Activated CD8-positive, alpha-beta memory T cell treated with anti-CD3 and anti-CD28 coated beads for 36 hours (primary cell): Measurements from ENCODE around the gene MOB1A. TPM values are rescaled to one million over a fixed set of nuclear protein-coding genes. Genes with fewer than 3 reads are reported as not detected.

Source experiments
- CTCF ChIA-PET: fragments of 350-600 bp; sonication (Branson Sonifier 250); formaldehyde crosslinking; loops from one replicate; lab custom pipeline; 2021; ENCODE audit warnings: antibody characterized with exemption; lab: Charles Lee
- POLR2A ChIA-PET: fragments of 350-600 bp; sonication (Branson Sonifier 250); formaldehyde crosslinking; loops from one replicate; lab custom pipeline; 2021; ENCODE audit warnings: antibody characterized with exemption; lab: Charles Lee
- total RNA-seq, 2 experiments: library from RNA; stranded (reverse); gene quantifications; one replicate each; pipeline ENCODE4 v1.2.3, GENCODE V29; 2021

MOB1A gene
- 100 to 1,000 TPM; 157 to 164 TPM for total RNA-seq

- CTCF ChIA-PET = interaction anchor here (0.5 to 2.8 kb wide), 15 partner anchors 9 to 441 kb away, joined by 3 to 23 read pairs (median 4); partner anchors contain the start of genes MTHFD2, STAMBP and TPRKB
- POLR2A ChIA-PET = interaction anchor here (0.6 to 2.2 kb wide), 16 partner anchors 10 to 350 kb away, joined by 3 to 51 read pairs (median 4); partner anchors contain the start of genes BOLA3, DGUOK and MTHFD2
These were observed at the start of gene MOB1A for GRCh38 chr2:74178211-74179062. TSS of gene MOB1A (minus strand) at chr2:74178879. CDS start at chr2:74178674, 205 bp downstream.

DNA sequence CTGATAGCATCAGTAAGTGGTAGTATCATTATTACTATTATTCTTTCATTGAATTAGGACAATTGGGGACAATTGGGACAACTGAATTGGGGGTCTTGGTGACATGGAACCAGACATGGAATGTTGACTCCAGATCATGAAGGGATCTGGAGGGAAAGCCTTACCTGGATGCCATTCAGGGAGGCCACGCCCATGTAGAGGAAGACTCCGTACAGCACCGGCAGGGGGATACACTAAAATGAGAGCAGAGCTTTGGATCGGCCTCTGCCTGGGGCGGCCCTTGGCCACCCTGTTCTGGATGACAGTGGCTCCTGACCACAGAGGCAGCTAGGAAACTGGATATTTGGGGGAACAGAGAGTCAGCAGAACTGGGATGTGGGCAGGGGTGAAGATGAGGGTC lies 49.0 kb upstream of the MOB1A start:
- POLR2A ChIA-PET = interaction anchor here (1.2 kb wide), 1 partner anchor 21 kb away, joined by 3 read pairs; no protein-coding TSS in a partner anchor

GRCh38 chr2:74226648-74227213 lies 48.1 kb upstream of the MOB1A start:
- ChIA-PET POLR2A (interaction anchor here (1.2 kb wide), 1 partner anchor 20 kb away, joined by 3 read pairs; no protein-coding TSS in a partner anchor), CTCF (no interaction called here)

More for the DNA sequence above, 49.0 kb upstream of the MOB1A start:
- CTCF ChIA-PET = no interaction called here

DNA sequence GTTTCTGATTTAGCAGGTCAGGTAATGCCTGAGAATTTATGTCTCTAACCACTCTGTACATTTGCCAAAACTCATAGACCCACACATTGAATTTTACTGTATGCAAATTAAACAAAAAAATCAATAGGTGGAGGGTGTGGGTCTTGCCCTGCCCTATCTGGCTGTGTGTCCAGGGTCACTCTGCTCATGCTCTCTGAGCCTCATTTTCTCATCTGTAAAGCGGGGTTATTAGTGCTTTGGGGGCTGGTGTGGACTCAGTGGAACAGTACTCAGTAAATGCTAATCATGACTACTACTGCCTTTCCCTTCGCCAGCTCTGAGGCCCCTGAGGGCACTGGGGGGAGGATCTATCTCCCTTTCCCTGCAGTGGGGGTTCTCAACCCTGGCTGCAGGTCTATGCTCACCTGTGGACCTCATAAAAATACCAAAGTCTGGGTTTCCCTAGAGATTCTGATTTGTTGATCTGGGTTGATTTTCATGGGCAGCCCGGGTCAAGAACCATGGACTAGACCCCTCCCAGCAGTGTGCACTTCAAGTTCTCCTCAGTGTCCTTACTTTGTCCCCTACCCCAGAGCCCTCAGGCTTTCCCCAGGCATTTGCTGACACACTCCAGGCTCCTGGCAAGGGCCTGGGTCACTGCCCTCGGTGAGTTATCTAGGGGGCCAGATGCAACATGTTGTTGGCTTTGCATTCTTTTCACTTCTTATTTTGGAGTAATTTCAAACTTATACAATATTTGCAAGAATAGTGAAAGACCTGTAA lies 47.2 kb upstream of the MOB1A start:
- POLR2A ChIA-PET = no interaction called here
- CTCF ChIA-PET = no interaction called here

GRCh38 chr2:74223941-74224770 lies 45.5 kb upstream of the MOB1A start:
- POLR2A ChIA-PET = no interaction called here
- CTCF ChIA-PET = no interaction called here

DNA sequence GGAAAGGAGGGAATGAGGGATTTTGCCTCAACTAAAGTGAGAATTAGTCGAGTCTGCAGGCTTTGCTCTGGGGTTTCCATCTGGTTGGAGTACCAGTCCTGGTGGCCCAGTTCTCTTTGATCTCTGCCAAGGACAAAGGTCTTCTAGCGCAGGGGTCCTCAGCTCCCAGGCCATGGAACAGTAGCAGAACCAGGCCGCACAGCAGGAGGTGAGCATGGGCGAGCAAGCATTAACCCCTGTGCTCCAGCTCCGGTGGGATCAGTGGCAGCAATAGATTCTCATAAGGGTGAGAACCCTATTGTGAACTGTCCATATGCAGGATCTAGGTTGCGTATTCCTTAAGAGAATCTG lies 43.6 kb upstream of the MOB1A start:
- POLR2A ChIA-PET = no interaction called here
- CTCF ChIA-PET = no interaction called here

- CTCF ChIA-PET = no interaction called here
- POLR2A ChIA-PET = interaction anchor here (0.5 kb wide), 1 partner anchor 14 kb away, joined by 4 read pairs; no protein-coding TSS in a partner anchor
These were observed 43.1 kb upstream of the MOB1A start for GRCh38 chr2:74221604-74222299.

DNA sequence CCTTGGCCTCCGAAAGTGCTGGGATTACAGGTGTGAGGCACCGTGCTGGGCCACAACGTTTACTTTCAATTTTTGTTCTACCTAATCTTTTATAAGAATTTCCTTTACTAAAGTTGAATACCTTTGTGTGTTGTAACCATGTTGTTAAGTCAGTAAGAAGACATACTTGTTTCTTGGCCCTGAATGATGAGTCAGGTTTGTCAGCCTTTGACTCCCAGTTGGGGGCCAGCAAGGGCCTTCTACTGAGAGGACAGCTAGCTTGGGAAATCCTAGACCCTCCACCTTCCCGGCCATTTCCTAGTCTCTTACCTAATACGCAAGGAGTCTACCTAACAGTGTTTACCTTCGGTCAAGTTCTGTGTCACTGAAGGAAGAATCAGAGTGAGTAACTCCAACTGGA lies 42.4 kb upstream of the MOB1A start:
- CTCF ChIA-PET = no interaction called here
- POLR2A ChIA-PET = no interaction called here

DNA sequence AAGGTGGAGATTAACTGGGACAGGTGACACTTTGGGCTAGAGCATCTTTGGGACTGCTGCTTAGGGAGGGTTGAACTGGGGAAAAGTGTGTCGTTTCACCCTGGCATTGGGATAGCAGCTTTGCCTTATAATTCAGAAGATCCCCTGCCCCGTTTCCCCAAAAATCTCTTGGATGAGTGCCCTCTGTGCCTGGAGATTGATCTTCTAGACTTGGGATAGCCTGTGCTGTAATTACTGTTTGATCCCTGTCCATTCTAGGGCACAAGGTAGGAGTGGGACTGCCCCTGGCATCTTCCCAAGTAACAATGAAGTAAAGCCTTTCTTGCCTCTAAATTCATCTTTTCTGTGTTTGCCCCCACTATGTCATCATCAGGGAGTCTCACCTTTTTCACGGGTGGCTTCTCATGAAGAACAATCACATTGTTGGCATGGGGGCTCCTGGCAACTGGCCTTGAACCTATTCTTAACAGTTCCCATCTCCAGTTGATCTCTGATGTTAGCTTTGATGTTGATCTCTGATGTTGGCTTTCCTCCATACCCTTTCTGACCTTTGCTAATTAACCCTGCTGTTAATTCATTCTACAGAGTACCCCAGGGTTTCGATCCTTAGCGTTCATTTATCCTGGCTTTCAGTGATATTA lies 41.3 kb upstream of the MOB1A start:
- CTCF ChIA-PET = no interaction called here
- POLR2A ChIA-PET = interaction anchor here (0.6 kb wide), 1 partner anchor 9 kb away, joined by 4 read pairs; no protein-coding TSS in a partner anchor

- CTCF ChIA-PET = interaction anchor here (1.2 kb wide), 1 partner anchor 17 kb away, joined by 3 read pairs; no protein-coding TSS in a partner anchor
- POLR2A ChIA-PET = interaction anchor here (1.6 kb wide), 1 partner anchor 9 kb away, joined by 5 read pairs; no protein-coding TSS in a partner anchor
These were observed 38.0 kb upstream of the MOB1A start for GRCh38 chr2:74216642-74217041.

GRCh38 chr2:74215771-74216170 lies 37.1 kb upstream of the MOB1A start:
- CTCF ChIA-PET = interaction anchor here (1.2 kb wide), 1 partner anchor 17 kb away, joined by 3 read pairs; no protein-coding TSS in a partner anchor
- POLR2A ChIA-PET = interaction anchor here (0.6 to 1.6 kb wide), 2 partner anchors 9 to 151 kb away, joined by 3 to 5 read pairs; no protein-coding TSS in a partner anchor

GRCh38 chr2:74212702-74213410 lies 34.2 kb upstream of the MOB1A start:
- POLR2A ChIA-PET = interaction anchor here (0.6 kb wide), 1 partner anchor 12 kb away, joined by 7 read pairs; no protein-coding TSS in a partner anchor

DNA sequence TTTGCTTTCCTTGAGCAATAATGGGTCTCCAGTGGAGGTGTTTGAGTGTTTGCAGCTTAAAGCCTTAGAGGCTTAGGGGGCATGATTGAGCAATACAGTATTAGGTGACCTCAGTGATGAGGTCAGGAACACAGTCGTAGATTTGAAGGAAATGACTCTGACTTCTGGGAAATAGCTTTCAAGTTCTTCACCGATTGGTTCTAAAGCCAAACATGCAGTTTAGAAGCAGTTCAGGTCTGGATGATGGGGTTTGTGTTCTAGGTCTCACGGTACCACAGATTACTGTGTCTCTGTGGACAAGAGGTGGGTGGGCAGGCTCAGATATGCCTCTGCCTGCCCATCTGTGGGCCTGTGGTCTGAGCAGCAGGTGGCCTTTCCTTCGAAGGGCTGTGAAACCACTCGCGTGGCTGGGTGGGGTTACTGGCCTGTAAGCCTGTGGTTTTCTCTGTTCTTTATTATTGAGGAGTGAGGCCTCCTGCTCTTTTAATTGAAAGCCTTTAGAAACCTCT lies 27.6 kb upstream of the MOB1A start:
- ChIA-PET CTCF (interaction anchor here (0.6 to 3.0 kb wide), 3 partner anchors 28 to 274 kb away, joined by 3 to 10 read pairs (median 3); partner anchors contain the start of gene MOB1A), POLR2A (interaction anchor here (0.5 to 2.0 kb wide), 7 partner anchors 9 to 248 kb away, joined by 3 to 14 read pairs (median 5); partner anchors contain the start of genes BOLA3, INO80B and MOB1A)

More at GRCh38 chr2:74212702-74213410, 34.2 kb upstream of the MOB1A start:
- CTCF ChIA-PET = interaction anchor here (0.7 kb wide), 1 partner anchor 314 kb away, joined by 4 read pairs; no protein-coding TSS in a partner anchor

DNA sequence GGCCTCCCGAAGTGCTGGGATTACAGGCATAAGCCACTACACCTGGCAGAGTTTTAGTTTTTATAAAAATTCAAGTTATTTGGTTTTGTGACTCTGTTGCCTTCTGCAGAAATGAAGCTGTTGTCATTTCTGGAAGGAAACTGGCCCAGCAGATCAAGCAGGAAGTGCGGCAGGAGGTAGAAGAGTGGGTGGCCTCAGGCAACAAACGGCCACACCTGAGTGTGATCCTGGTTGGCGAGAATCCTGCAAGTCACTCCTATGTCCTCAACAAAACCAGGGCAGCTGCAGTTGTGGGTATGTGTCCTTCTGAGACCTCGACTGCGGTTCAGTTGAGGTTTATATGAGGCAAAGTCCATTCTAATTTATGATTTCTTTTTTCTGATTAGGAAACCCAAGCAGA lies 26.9 kb upstream of the MOB1A start:
- ChIA-PET CTCF (interaction anchor here (1.5 to 3.0 kb wide), 2 partner anchors 27 to 273 kb away, joined by 3 to 10 read pairs; partner anchors contain the start of gene MOB1A), POLR2A (interaction anchor here (0.6 to 2.0 kb wide), 5 partner anchors 27 to 249 kb away, joined by 3 to 14 read pairs (median 5); partner anchors contain the start of genes BOLA3, INO80B and MOB1A)

DNA sequence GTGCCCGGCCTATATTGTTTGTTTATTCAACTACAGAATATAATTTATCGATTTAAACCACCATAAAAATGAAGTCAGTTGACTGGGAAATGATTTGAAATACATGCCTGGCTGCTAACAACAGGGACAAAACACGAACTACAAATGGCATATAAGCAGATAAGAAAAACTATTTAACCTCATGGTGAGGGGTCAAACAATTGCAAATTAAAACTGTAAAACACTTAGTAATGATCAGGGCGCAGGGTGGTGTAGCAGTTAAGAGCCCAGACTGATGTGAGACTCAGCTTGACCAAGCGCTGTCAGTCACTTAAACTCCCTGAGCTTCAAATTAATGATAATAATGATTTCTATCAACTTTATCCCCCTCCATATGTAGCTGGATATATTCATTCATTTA lies 26.4 kb upstream of the MOB1A start:
- ChIA-PET CTCF (interaction anchor here (1.5 to 3.0 kb wide), 2 partner anchors 27 to 273 kb away, joined by 3 to 10 read pairs; partner anchors contain the start of gene MOB1A), POLR2A (interaction anchor here (0.6 to 2.0 kb wide), 3 partner anchors 27 to 156 kb away, joined by 3 to 14 read pairs (median 8); partner anchors contain the start of genes BOLA3 and MOB1A)
